K562 (cell line): ENCODE measurements around the gene BSDC1. TPM values are rescaled to one million over a fixed set of nuclear protein-coding genes. Genes with fewer than 3 reads are reported as not detected.

Experiments
- ATF7 ChIP-seq: fragments of 450-650 bp; IDR thresholded peaks from 2 replicates; pipeline ENCODE4 v1.7.1; 2014; ENCODE audit warnings: mild to moderate bottlenecking, moderate library complexity
- CBX3 ChIP-seq, 2 experiments: IDR thresholded peaks; 1 replicate in 1 of 2; 2 replicates in 1 of 2; pipeline ENCODE4 v1.6.1; 2012; ENCODE audit warnings: inconsistent platforms in 2 of 2, low read length in 2 of 2, borderline replicate concordance in 1 of 2, control low read depth in 1 of 2
- CCAR2 ChIP-seq: fragments of 200-400 bp; formaldehyde crosslinking; IDR thresholded peaks from 2 replicates; pipeline ENCODE4 v1.6.1; 2017; ENCODE audit warnings: mild to moderate bottlenecking, low read depth, low read length
- EGR1 ChIP-seq: fragments of 450-650 bp; conservative IDR thresholded peaks from 2 replicates; pipeline ENCODE4 v1.6.1; 2017; ENCODE audit warnings: mild to moderate bottlenecking
- L3MBTL2 ChIP-seq: fragments of 450-650 bp; IDR thresholded peaks from 2 replicates; pipeline ENCODE4 v1.6.1; 2016; ENCODE audit warnings: mild to moderate bottlenecking, moderate library complexity
- MAFK ChIP-seq: IDR thresholded peaks from 2 replicates; pipeline ENCODE4 v1.6.1; 2011; ENCODE audit warnings: low read length, improper control_type of control experiment
- SMARCA4 ChIP-seq: fragments of 450-650 bp; IDR thresholded peaks from 2 replicates; pipeline ENCODE4 v1.6.1; 2016
- SNRNP70 ChIP-seq: fragments of 200-400 bp; formaldehyde crosslinking; optimal IDR thresholded peaks from 2 replicates; pipeline ENCODE3; 2017; ENCODE audit warnings: low read depth, low read length
- SREBF1 ChIP-seq: fragments of 150-350 bp; IDR thresholded peaks from 2 replicates; pipeline ENCODE4 v1.6.1; 2014; ENCODE audit warnings: antibody characterized with exemption, low read depth, low read length, borderline replicate concordance
- STAG1 ChIP-seq: sonication (generic); formaldehyde crosslinking; IDR thresholded peaks from 2 replicates; pipeline ENCODE4 v1.5.0; 2020; ENCODE audit warnings: missing genetic modification reagents, borderline replicate concordance
- TAF9B ChIP-seq: fragments of 450-650 bp; IDR thresholded peaks from 2 replicates; pipeline ENCODE4 v1.6.1; 2018; ENCODE audit warnings: mild to moderate bottlenecking; ENCODE audit not compliant: partially characterized antibody
- ZBED1 ChIP-seq: IDR thresholded peaks from 2 replicates; pipeline ENCODE4 v1.6.1; 2014
- ZNF165 ChIP-seq: fragments of 250-450 bp; sonication (Bioruptor Pico); IDR thresholded peaks from 2 replicates; pipeline ENCODE4 v1.4.0; 2020; ENCODE audit warnings: borderline replicate concordance
- ZNF561 ChIP-seq: fragments of 450-650 bp; formaldehyde crosslinking; conservative IDR thresholded peaks from 2 replicates; pipeline ENCODE4 v1.4.0; 2020; ENCODE audit warnings: mild to moderate bottlenecking, moderate library complexity
- polyA plus RNA-seq, 8 experiments: library from polyadenylated mRNA; depleted of rRNA in 4 of 8; stranded (reverse) in 5 of 8; unstranded in 3 of 8; fragments of >200 nt; fragmentation: Nextera tagmentation in 2 of 8; fragmentation: Illumina TruSeq in 1 of 8; extraction: Ambion mirVana in 2 of 8; extraction: Trizol in 1 of 8; gene quantifications; 2 replicates each; pipeline versions ENCODE4 v1.2.1 to v1.2.3, GENCODE V29; 2011 to 2014; ENCODE audit warnings: inconsistent platforms in 1 of 8, missing spikeins in 1 of 8
- total RNA-seq, 7 experiments: library from RNA; depleted of rRNA in 6 of 7; stranded (reverse); fragments of >200 nt in 6 of 7; fragmentation: Illumina TruSeq in 2 of 7; extraction: Trizol in 2 of 7; gene quantifications; 2 replicates each; pipeline versions ENCODE4 v1.2.1 to v1.2.3, GENCODE V29; 2011 to 2021; ENCODE audit warnings: low replicate concordance in 1 of 7
- TF ChIP-seq, protein P1 (sequence below): fragments of 450-650 bp; IDR thresholded peaks from 2 replicates; pipeline ENCODE4 v1.6.1; 2016; ENCODE audit warnings: borderline replicate concordance
- TF ChIP-seq, protein P2 (sequence below): fragments of 200-400 bp; formaldehyde crosslinking; IDR thresholded peaks from 2 replicates; pipeline ENCODE4 v1.6.1; 2017; ENCODE audit warnings: mild to moderate bottlenecking, low read depth, low read length, moderate library complexity
- TF ChIP-seq, protein P3 (sequence below): fragments of 250-450 bp; sonication (Bioruptor Pico); IDR thresholded peaks from 2 replicates; pipeline ENCODE4 v1.9.0; 2021; ENCODE audit warnings: mild to moderate bottlenecking
- TF ChIP-seq, protein P4 (sequence below): sonication (generic); formaldehyde crosslinking; IDR thresholded peaks from 2 replicates; pipeline ENCODE4 v1.8.0; 2022; ENCODE audit warnings: mild to moderate bottlenecking, missing genetic modification reagents
- TF ChIP-seq, protein P5 (sequence below): sonication (generic); formaldehyde crosslinking; IDR thresholded peaks from 2 replicates; pipeline ENCODE4 v1.8.0; 2022; ENCODE audit warnings: mild to moderate bottlenecking, low read depth, missing genetic modification reagents
- TF ChIP-seq, protein P6 (sequence below), 2 experiments: fragments of 450-650 bp; conservative IDR thresholded peaks; 2 replicates each; pipeline ENCODE4 v1.6.1; 2017; ENCODE audit warnings: mild to moderate bottlenecking in 2 of 2, moderate library complexity in 2 of 2

Gene BSDC1
- total and polyA plus RNA-seq, 9 of the 15 experiments (the other 6 are each of a cell fraction or from before 2014, with no cell fraction given): 10.2 to 96.8 (median 73.1) TPM

DNA sequence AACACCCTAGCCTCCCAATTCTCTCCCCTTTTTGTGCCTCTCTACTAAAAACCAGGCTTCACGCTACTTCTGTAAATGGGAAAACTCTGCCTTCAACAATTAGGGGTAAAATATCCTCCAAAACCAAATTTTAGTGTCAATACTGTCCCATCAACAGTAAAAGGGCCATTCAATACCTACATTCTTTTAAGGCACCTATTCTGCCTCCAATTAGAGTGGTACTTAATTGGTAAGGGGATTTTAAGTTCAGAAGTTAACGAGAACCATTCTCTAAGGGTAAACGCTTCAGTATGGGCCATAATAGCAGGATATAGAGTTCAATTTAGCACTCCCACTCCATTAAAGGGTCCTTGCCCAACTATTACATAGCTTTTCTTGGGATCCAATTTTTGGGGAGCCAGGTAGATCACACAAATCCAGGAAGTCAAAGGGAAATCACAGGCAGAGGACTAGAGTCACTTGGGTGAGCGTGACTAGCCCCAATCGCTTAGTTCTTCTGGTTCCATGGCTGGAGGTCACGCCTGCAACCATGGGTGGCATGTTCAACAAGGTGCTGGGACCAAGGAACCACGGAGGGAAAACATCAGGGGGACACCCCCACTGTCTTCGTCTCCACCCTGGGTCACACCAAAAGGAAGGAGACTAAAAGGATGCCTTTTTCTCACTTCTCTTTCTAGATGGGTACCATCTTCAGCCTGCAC is 20.1 kb upstream of the BSDC1 start (continued):
- TF ChIP-seq, protein P1, sequence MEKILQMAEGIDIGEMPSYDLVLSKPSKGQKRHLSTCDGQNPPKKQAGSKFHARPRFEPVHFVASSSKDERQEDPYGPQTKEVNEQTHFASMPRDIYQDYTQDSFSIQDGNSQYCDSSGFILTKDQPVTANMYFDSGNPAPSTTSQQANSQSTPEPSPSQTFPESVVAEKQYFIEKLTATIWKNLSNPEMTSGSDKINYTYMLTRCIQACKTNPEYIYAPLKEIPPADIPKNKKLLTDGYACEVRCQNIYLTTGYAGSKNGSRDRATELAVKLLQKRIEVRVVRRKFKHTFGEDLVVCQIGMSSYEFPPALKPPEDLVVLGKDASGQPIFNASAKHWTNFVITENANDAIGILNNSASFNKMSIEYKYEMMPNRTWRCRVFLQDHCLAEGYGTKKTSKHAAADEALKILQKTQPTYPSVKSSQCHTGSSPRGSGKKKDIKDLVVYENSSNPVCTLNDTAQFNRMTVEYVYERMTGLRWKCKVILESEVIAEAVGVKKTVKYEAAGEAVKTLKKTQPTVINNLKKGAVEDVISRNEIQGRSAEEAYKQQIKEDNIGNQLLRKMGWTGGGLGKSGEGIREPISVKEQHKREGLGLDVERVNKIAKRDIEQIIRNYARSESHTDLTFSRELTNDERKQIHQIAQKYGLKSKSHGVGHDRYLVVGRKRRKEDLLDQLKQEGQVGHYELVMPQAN: 0 out of 2 replicates have a peak, but pooled peaks have one; percentile 14
- TF ChIP-seq SMARCA4 (no peak), ATF7 (0 out of 2 replicates have a peak, but pooled peaks have one; percentile 34), MAFK (no peak), SREBF1 (no peak), EGR1 (no peak), TAF9B (peak; percentile 20), CCAR2 (no peak), SNRNP70 (no peak), STAG1 (CRISPR knock-in tag) (no peak), ZBED1 (0 out of 2 replicates have a peak, but pooled peaks have one; percentile 3), L3MBTL2 (0 out of 2 replicates have a peak, but pooled peaks have one; percentile 6), CBX3 (IDR thresholded peaks at IDR 0.05; ENCODE audit: borderline replicate concordance in 1 of 2, low read length in 2 of 2) (peak in 1 of 2 experiments; percentile 70; a peak in 1 of 3 replicates), ZNF165 (CRISPR knock-in tag) (no peak), ZNF561 (CRISPR knock-in tag) (no peak)
- TF ChIP-seq, protein P2, sequence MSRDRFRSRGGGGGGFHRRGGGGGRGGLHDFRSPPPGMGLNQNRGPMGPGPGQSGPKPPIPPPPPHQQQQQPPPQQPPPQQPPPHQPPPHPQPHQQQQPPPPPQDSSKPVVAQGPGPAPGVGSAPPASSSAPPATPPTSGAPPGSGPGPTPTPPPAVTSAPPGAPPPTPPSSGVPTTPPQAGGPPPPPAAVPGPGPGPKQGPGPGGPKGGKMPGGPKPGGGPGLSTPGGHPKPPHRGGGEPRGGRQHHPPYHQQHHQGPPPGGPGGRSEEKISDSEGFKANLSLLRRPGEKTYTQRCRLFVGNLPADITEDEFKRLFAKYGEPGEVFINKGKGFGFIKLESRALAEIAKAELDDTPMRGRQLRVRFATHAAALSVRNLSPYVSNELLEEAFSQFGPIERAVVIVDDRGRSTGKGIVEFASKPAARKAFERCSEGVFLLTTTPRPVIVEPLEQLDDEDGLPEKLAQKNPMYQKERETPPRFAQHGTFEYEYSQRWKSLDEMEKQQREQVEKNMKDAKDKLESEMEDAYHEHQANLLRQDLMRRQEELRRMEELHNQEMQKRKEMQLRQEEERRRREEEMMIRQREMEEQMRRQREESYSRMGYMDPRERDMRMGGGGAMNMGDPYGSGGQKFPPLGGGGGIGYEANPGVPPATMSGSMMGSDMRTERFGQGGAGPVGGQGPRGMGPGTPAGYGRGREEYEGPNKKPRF: no peak
- TF ChIP-seq, protein P3, sequence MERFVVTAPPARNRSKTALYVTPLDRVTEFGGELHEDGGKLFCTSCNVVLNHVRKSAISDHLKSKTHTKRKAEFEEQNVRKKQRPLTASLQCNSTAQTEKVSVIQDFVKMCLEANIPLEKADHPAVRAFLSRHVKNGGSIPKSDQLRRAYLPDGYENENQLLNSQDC (CRISPR knock-in tag): no peak
- TF ChIP-seq, protein P4, sequence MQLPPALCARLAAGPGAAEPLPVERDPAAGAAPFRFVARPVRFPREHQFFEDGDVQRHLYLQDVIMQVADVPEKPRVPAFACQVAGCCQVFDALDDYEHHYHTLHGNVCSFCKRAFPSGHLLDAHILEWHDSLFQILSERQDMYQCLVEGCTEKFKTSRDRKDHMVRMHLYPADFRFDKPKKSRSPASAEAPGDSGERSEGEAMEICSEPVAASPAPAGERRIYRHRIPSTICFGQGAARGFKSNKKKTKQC: no peak
- TF ChIP-seq, protein P5, sequence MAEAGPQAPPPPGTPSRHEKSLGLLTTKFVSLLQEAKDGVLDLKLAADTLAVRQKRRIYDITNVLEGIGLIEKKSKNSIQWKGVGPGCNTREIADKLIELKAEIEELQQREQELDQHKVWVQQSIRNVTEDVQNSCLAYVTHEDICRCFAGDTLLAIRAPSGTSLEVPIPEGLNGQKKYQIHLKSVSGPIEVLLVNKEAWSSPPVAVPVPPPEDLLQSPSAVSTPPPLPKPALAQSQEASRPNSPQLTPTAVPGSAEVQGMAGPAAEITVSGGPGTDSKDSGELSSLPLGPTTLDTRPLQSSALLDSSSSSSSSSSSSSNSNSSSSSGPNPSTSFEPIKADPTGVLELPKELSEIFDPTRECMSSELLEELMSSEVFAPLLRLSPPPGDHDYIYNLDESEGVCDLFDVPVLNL (CRISPR knock-in tag): no peak
- TF ChIP-seq, protein P6, sequence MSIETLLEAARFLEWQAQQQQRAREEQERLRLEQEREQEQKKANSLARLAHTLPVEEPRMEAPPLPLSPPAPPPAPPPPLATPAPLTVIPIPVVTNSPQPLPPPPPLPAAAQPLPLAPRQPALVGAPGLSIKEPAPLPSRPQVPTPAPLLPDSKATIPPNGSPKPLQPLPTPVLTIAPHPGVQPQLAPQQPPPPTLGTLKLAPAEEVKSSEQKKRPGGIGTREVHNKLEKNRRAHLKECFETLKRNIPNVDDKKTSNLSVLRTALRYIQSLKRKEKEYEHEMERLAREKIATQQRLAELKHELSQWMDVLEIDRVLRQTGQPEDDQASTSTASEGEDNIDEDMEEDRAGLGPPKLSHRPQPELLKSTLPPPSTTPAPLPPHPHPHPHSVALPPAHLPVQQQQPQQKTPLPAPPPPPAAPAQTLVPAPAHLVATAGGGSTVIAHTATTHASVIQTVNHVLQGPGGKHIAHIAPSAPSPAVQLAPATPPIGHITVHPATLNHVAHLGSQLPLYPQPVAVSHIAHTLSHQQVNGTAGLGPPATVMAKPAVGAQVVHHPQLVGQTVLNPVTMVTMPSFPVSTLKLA (conservative IDR thresholded peaks at IDR 0.05): 0 out of 4 replicates have a peak, but pooled peaks of 1 of the 2 experiments have one; percentile 1
